HepG2 (cell line): ENCODE results near the gene TDRD5. TPM values are rescaled to one million over a fixed set of nuclear protein-coding genes. Genes with fewer than 3 reads are reported as not detected.

Source experiments
- ATAC-seq: fragments of 200-7000 bp; cut with Tn5 transposase; 3 replicates; pipeline ENCODE4 v1.9.1; 2020; ENCODE audit warnings: mild to moderate bottlenecking, moderate library complexity
- BruUV-seq: library from RNA; stranded (reverse); fragments of 400-500 nt; replicated peaks from 2 replicates; lab custom pipeline; 2021; lab: Mats Ljungman, UMichigan
- CTCF ChIA-PET: fragments of 300-600 bp; formaldehyde crosslinking; extraction: SDS; loops from one replicate; lab custom pipeline; 2021; ENCODE audit warnings: low total read pairs, inconsistent platforms, low intra/inter-chr PET ratio; lab: Yijun Ruan, JAX
- POLR2A ChIA-PET: fragments of 350-600 bp; sonication (Branson Sonifier 250); formaldehyde crosslinking; loops from one replicate; lab custom pipeline; 2020; ENCODE audit warnings: antibody characterized with exemption, inconsistent platforms; lab: Yijun Ruan, JAX
- DNase-seq: peaks from one replicate; pipeline ENCODE4 v3.0.0-alpha.2; 2015; ENCODE audit warnings: low spot score
- FAIRE-seq: peaks from 3 replicates; lab custom pipeline; 2011; peaks lifted over from hg19 to GRCh38; lab: Jason Lieb, UNC
- H2AFZ ChIP-seq: one replicate; pipeline ENCODE4 v1.6.1; 2011; ENCODE audit warnings: low read length, inconsistent platforms
- H3K27ac ChIP-seq: fragments of 300-600 bp; 3 replicates; pipeline ENCODE4 v1.8.0; 2011; ENCODE audit warnings: mixed run types, mild to moderate bottlenecking, mixed read lengths, low read length, inconsistent platforms; ENCODE audit not compliant: insufficient read depth; ENCODE audit errors: extremely low read length
- H3K27me3 ChIP-seq, 2 experiments: fragments of 200-600 bp in 1 of 2; 2 replicates in 1 of 2; 3 replicates in 1 of 2; pipeline versions ENCODE4 v1.6.0 to v1.8.0; 2011; ENCODE audit warnings: low read length in 2 of 2, mild to moderate bottlenecking in 2 of 2, moderate library complexity in 2 of 2, inconsistent platforms in 1 of 2; ENCODE audit not compliant: insufficient read depth in 2 of 2, control insufficient read depth in 1 of 2
- H3K36me3 ChIP-seq, 2 experiments: fragments of 200-600 bp in 1 of 2; replicated peaks in 1 of 2; 2 replicates in 1 of 2; 3 replicates in 1 of 2; pipeline versions ENCODE4 v1.5.1 to v1.8.0; 2011; ENCODE audit warnings: low read length in 2 of 2, inconsistent platforms in 1 of 2; ENCODE audit not compliant: insufficient read depth in 2 of 2, control insufficient read depth in 1 of 2
- H3K4me1 ChIP-seq: 2 replicates; pipeline ENCODE4 v1.5.1; 2012; ENCODE audit warnings: low read length, inconsistent platforms; ENCODE audit not compliant: insufficient read depth
- H3K4me2 ChIP-seq: 2 replicates; pipeline ENCODE4 v1.6.0; 2011; ENCODE audit warnings: low read depth, low read length, inconsistent platforms
- H3K4me3 ChIP-seq, 3 experiments: fragments of 200-600 bp in 1 of 3; sonication (generic), shearing (Covaris generic) in 1 of 3; replicated peaks in 1 of 3; 2 replicates each; pipeline ENCODE4 v1.5.1; 2011 to 2016; ENCODE audit warnings: low read length in 3 of 3, inconsistent platforms in 2 of 3, low read depth in 2 of 3, mild to moderate bottlenecking in 2 of 3, control low read depth in 1 of 3, mixed read lengths in 1 of 3; ENCODE audit not compliant: insufficient read depth in 1 of 3
- H3K79me2 ChIP-seq: one replicate; pipeline ENCODE4 v1.6.1; 2011; ENCODE audit warnings: low read length, inconsistent platforms; ENCODE audit not compliant: insufficient read depth
- H3K9ac ChIP-seq: 2 replicates; pipeline ENCODE4 v1.6.0; 2011; ENCODE audit warnings: mild to moderate bottlenecking, low read depth, low read length, inconsistent platforms; ENCODE audit not compliant: insufficient read depth
- H3K9me3 ChIP-seq: 2 replicates; pipeline ENCODE4 v1.5.1; 2012; ENCODE audit warnings: mild to moderate bottlenecking, low read length
- H4K20me1 ChIP-seq: 2 replicates; pipeline ENCODE4 v1.6.0; 2011; ENCODE audit warnings: inconsistent platforms, mild to moderate bottlenecking, low read length, moderate library complexity; ENCODE audit not compliant: insufficient read depth
- ATAD3A ChIP-seq: sonication (generic); formaldehyde crosslinking; IDR thresholded peaks from 2 replicates; pipeline ENCODE4 v1.4.0; 2020; ENCODE audit warnings: missing genetic modification reagents
- SNAPC2 ChIP-seq: sonication (generic); formaldehyde crosslinking; IDR thresholded peaks from 2 replicates; pipeline ENCODE4 v1.8.1; 2022; ENCODE audit warnings: mild to moderate bottlenecking, missing genetic modification reagents
- ZNF124 ChIP-seq: sonication (generic); formaldehyde crosslinking; IDR thresholded peaks from 2 replicates; pipeline ENCODE4 v1.4.0; 2020; ENCODE audit warnings: missing genetic modification reagents
- ZNF550 ChIP-seq: sonication (generic); formaldehyde crosslinking; IDR thresholded peaks from 2 replicates; pipeline ENCODE4 v1.4.0; 2020; ENCODE audit warnings: mild to moderate bottlenecking, missing genetic modification reagents, borderline replicate concordance
- WGBS: methylation state at CpG from one replicate; pipeline ENCODE4 v1.1.6; 2017; ENCODE audit warnings: low lambda C conversion rate; 5-methylcytosine and 5-hydroxymethylcytosine counted together
- in situ Hi-C: cut with HindIII; loops from 2 replicates; pipeline ENCODE4 v1.10.0; 2017; ENCODE audit warnings: low pct_unique_long_range_greater_than_20kb; ENCODE audit not compliant: extremely low pct_ligation_motif_present
- intact Hi-C: fragments of 100-400 bp; cut with micrococcal nuclease; formaldehyde crosslinking; loops from one replicate; pipeline ENCODE4 v1.10.0; 2022; ENCODE audit not compliant: unreplicated experiment
- polyA plus RNA-seq, 8 experiments: library from polyadenylated mRNA; depleted of rRNA in 3 of 8; stranded (reverse) in 7 of 8; unstranded in 1 of 8; fragments of >200 nt; fragmentation: Illumina TruSeq in 4 of 8; extraction: Trizol in 4 of 8; gene quantifications; 2 replicates each; pipeline versions ENCODE4 v1.2.1 to v1.2.3, GENCODE V29; 2011 to 2016; ENCODE audit warnings: low read depth in 4 of 8, missing spikeins in 1 of 8, mixed read lengths in 1 of 8; ENCODE audit not compliant: insufficient read depth in 1 of 8
- total RNA-seq, 5 experiments: library from RNA; depleted of rRNA; stranded (reverse); fragments of >200 nt; fragmentation: Illumina TruSeq; extraction: Trizol; gene quantifications; 2 replicates each; pipeline ENCODE4 v1.2.3, GENCODE V29; 2016; ENCODE audit warnings: low read depth in 1 of 5
- TF ChIP-seq, protein P1 (sequence below): sonication (generic); formaldehyde crosslinking; IDR thresholded peaks from 2 replicates; pipeline ENCODE4 v1.4.0; 2020; ENCODE audit warnings: missing genetic modification reagents; ENCODE audit errors: not compliant biosample characterization
- TF ChIP-seq, protein P2 (sequence below): sonication (generic); formaldehyde crosslinking; IDR thresholded peaks from 2 replicates; pipeline ENCODE4 v1.9.0; 2021; ENCODE audit warnings: missing genetic modification reagents, mild to moderate bottlenecking, borderline replicate concordance

Gene TDRD5
- total and polyA plus RNA-seq, 2 of the 13 experiments (the other 11 are each of a cell fraction or from before 2014, with no cell fraction given) = not detected

DNA sequence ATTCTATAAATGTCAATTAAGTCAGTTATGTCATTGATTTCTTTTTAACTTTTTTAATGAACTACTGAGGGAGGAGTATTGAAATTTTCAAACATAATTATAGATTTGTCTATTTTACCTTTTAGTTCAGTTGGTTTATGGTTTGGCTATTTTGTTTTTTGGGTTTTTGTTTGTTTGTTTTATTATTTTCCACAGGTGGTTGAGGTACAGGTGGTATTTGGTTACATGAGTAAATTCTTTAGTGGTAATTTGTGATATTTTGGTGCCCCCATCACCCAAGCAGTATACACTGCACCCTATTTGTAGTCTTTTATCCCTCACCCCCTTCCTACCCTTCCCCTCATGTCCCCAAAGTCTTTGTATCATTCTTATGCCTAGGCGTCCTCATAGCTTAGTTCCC is 9.5 kb downstream of the TDRD5 start (continued):
- TF ChIP-seq, protein P1, sequence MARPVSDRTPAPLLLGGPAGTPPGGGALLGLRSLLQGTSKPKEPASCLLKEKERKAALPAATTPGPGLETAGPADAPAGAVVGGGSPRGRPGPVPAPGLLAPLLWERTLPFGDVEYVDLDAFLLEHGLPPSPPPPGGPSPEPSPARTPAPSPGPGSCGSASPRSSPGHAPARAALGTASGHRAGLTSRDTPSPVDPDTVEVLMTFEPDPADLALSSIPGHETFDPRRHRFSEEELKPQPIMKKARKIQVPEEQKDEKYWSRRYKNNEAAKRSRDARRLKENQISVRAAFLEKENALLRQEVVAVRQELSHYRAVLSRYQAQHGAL (CRISPR knock-in tag) = no peak
- no peak for TF ChIP-seq SNAPC2 (CRISPR knock-in tag)

DNA sequence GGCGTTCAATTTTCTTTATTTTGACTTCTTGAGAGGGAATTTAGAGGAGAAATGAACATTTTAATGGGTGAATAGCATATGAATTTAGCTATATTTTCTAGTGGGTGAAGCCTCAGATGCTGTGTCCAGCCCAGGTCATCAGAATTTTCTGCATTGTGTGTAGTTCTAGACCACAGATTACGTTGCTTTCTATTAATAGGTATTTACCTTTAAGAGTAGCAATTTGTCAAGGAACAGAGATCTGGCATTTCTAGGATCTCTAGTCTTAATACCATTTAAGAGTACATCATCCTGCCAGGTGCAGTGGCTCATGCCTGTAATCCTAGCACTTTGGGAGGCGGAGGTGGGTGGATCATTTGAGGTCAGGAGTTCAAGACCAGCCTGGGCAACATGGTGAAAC is 20.7 kb downstream of the TDRD5 start:
- DNase-seq = no peak
- Histone ChIP-seq H3K4me3 (no peak overlapping the region), H3K9me3 (no peaks in the 10 kb centered on the region), H3K4me2 (no peak overlapping the region), H3K9ac (no peak overlapping the region), H3K4me1 (no peaks in the 10 kb centered on the region), H4K20me1 (no peaks in the 10 kb centered on the region), H3K36me3 (no peaks in the 10 kb centered on the region), H3K27ac (no peak overlapping the region), H3K79me2 (no peaks in the 10 kb centered on the region), H2AFZ (no peak overlapping the region), H3K27me3 (no peaks in the 10 kb centered on the region)
- BruUV-seq = no TSS peak
- no peak for ATAC-seq
- no peak for FAIRE-seq
- TF ChIP-seq ZNF124 (CRISPR knock-in tag) (no peak), ATAD3A (no peak), ZNF550 (no peak)
- TF ChIP-seq, protein P2, sequence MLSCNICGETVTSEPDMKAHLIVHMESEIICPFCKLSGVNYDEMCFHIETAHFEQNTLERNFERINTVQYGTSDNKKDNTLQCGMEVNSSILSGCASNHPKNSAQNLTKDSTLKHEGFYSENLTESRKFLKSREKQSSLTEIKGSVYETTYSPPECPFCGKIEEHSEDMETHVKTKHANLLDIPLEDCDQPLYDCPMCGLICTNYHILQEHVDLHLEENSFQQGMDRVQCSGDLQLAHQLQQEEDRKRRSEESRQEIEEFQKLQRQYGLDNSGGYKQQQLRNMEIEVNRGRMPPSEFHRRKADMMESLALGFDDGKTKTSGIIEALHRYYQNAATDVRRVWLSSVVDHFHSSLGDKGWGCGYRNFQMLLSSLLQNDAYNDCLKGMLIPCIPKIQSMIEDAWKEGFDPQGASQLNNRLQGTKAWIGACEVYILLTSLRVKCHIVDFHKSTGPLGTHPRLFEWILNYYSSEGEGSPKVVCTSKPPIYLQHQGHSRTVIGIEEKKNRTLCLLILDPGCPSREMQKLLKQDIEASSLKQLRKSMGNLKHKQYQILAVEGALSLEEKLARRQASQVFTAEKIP (CRISPR knock-in tag) = no peak
- ChIA-PET POLR2A (no interaction called here), CTCF (no interaction called here)
- WGBS = 4% methylated on average over 3 of the region's 3 CpGs
- intact Hi-C loops (no loop called here), in situ Hi-C loops (no loop called here)
